T1000 (cell line): ENCODE measurements around the gene RAD52.

Source experiments
- DNase-seq: peaks from one replicate; lab custom pipeline; 2025; ENCODE audit warnings: mixed read lengths; lab: John Stamatoyannopoulos, UW

Gene RAD52

DNA sequence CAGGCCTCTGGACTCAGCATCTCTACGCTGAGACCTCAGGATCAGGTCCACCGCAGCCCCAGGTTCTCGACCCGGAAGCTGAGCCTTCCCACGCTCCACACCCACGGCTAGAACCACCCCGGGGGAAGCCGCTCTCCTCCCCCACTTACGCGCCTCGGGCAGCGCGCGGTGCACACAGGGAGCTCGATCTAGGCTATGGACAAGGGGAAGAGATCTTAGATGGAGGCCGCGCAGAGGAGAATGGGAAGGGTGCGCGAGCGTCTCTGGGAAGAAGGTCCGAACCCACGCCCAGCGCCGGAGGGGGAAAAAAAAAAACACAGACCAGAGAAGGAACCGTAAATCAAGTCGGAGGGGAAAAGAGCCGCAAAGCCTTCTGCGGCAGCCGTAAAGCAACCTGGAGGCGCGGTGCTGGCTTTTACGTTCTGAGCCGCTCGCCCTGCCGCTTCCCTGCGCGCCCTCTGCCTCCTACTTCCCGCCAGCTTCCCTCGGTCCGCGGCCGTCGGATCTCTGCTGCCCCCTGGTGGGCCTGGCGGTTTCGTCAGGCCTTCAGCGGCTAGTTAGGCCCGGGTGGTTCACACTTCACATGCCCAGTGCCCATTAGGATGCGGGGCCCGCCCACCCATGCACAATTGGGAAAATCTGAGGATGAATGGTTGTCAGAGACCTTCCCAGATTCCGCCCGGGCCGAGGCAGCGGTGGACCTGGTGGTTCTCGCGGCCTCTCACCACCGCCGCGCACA lies at the start of gene RAD52:
TSS of gene RAD52 (minus strand) at position 242 of the 739 bp plus-strand sequence. CDS start 16,636 bp downstream, outside the sequence.
- DNase-seq = peak; percentile 96

DNA sequence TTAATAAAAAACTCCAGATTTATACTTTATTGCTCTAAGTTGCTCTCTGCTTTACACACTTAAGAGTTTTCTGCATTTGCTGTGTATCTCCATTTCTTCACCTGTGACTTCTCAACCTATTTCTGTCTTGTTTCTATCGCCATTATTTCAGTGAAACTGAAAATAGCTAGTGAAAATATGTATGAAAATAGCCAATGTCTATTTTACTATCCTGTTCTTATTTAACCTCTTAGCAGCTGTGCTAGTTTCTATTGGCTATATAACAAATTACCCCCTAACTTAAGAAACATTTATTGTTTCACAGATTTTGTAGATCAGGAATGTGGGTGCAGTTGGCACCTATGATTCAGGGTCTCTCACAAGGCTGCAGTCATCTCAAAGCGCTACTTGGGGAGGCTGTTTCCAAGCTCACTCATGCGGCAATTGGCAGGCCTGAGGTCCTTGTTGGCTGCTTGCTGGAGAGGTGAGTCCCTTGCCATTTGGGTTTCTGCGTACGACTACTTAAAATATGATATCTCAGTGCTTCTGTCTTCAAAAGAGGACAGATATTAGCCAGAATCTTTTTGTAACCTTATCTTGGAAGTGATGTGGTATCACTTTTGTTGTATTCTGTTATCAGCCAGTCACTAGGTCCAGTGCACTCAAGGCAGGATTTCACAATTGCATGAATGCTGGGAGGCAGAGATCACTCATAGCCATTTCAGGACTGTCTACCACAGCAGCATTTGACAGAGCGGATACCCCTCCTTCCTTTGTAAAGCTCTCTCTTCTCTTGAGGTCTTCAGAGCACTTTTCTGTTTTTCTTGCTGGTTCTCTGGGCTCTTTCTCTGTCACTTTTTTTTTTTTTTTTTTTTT lies 48.8 kb upstream of the RAD52 start:
- DNase-seq = no peak

DNA sequence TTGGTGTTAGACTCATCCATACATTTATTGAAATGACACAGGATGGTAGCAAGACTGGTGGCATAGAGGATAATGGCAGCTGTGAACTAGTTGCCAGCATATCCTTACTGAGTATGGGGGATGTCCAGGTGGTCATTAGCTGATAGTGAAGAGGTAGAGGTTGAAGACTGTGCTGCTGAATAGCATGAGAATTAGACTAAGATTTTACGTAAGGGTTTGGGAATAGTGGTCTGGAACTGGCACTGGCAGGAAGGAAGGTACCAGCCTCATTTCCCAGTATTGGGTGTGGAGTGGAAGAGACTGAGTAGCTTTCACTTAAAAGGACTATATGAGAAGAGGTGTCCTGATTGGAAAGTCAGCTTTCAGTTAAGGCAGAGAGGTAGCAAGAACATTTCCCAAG lies 48.0 kb upstream of the RAD52 start:
- no peak for DNase-seq

DNA sequence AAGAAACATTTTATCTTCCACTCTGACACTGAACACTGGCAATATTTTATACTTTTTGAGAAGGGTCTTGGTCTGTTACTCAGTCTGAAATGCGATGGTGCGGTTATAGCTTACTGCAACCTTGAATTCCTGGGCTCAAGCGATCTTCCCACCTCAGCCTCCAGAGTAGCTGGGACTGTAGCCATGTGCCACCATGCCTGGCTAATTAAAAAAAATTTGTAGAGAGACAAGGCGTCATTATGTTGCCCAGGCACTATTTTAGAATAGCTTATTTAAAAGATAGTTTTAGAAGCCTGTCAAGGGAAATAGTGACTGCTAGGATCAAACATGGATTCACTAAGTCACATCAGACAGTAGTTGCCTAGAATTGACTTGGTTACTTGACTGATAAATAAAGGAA lies 47.4 kb upstream of the RAD52 start:
- DNase-seq = no peak

DNA sequence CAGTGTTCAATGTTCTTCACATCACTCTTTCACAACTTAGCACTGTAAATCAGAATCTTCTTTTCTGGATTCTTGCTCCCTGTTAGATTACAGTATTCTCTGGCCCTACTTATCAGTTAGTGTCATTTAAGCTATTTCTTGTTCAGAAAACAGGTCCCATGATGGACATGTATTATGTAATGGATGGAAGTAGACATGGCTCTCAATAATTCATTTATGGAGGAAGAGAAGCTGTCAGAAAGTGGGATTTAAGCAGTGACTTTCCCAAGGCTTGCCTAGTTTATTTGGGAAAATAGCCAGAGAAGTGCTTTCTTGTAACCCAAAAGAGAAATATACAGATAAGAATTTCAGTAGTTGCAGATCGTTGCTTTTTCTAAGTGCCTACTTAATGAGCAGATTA lies 43.2 kb upstream of the RAD52 start:
- no peak for DNase-seq

DNA sequence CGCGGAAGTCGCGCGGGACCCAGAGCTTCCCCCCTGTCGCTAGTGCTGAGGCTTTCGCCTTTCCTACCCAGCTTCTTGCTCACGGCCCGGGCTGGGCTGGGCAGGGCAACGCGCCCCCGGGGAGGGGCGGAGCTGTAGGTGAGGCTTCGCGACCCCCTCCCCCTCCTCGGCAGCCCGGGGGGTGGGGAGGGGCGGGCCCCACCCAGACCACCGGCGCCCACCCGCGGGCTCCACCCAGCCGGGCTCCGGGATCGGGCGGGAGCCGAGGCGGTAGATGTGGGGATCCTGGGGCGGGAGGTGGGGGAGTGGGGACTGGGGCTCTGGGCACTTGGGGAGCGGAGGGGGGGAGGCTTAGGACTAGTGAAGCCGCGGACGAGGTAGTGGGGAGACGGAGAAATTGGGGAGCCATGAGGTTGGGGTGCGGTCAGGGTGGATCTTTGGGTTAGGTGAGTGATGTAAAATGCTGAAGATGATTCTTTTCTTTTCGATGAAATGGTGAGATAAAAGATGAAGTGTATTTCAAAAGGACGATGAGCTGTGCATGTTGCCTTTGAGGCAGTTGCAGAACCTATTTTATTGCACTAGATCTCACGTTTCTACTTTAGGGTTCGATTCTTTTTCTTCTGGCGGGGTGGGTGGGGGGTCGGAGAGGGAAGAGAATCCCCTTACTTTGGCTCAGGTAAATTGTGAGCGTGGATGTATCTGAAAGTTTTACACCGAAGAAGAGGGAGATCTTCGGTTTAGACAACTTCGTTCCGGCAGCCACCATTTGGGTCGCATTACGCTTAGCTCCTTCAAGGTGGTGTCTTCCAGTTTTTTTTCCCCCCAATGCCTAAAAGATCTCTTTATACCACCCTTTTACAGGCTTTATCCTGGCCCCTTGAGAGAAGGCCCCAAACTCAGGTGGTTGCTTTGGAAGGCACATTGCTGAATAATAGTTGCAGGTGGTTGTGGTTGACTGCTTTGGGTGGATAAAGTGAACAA lies 42.1 kb upstream of the RAD52 start:
- DNase-seq = no peak

DNA sequence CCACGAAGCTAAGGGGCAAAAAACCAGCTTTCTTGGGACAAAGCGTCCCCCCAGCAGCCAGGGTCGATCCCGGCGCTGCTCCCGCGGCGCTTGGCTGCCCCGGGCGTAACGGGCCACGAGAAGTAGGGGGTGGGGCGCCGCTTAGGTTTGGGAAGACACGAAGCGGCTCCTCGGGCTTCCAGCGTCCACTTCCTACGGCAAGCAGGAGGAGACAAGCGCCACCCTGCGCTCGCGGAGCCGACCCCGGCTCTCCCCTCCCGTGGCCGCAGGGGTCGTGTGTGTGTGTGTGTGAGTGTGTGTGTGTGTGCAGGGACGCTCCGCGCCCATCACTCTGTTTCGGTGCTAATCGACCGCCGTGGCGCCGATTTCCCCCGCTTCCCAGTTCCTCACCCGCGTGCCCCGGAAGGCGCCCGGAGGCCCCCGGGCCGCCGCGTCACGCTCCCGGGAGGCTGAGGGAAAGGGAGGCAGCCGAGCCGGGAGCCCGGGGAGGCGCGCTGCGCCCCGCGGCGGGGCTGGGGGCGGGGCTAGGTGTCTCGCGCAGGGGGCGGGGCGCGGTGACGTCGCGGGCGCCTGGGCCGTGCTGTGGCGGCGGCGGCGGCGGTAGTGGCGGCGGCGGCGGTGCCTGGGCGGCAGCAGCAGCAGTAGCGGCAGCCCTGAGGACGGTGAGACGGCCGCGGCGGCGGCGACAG lies 41.3 kb upstream of the RAD52 start, which contains the start of gene ERC1:
TSS of gene ERC1 (plus strand) at position 563 of the 689 bp plus-strand sequence. CDS start 36,681 bp downstream, outside the sequence.
- peak; percentile 82 for DNase-seq

DNA sequence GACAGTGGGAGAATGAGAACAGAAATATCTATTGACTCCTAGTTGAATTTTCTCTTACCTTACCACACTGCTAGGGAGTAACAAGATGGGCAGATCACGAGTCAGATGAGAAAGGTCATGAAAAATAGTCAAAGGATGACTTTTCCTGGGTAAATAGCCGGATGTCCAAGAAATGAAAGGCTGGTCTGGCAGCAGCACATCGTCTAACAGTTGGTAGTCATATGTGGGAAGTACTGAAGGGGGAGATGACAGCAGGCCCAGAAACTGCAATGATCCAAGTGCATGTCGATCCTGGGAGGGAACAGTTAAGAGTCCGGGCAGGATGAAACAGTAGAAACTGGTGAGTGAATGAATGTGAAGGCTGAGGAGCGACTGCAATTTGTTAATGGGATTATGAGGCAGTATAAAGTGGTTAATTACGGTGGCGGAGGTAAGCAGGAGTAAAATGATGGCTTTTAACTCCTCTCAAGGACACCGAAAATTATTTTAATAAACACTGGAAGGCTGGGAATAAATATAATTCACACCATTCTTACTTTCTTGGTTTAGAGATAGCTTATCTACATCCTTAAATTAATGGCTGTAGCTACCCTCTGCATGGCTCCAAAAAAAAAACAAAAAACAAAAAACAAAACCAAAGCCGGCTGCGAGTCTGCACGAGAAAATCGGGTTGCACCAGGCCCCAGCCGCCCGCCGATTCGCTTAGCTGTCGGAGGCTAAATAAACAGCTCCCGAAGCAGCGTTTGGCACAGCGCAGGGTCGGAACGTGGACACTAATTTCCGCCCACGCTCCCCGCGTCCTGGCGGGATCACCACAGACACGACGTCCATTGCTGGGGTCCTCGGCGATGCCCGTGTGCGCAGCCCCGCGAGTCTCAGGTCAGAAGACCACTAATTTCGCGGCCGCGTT lies 40.5 kb upstream of the RAD52 start:
- no peak for DNase-seq

DNA sequence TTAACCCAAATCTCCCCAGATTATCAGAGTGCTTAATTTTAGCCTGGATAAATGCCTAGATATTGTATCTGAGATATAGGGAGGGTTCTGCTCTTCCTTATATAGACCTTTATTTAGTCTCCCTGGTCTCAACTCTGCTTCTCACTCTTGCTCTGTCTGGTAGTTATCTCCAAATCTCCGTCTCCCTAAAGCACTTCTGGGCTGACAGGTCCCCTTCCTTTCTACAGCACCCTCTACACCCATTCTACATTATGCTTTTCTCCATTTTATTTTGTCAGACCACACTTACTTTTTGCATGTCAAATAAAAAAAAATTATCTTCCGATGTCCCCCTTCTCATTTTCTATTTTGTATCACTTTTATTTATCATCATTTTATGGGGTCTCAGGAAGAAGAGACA lies 39.6 kb upstream of the RAD52 start:
- DNase-seq = no peak

DNA sequence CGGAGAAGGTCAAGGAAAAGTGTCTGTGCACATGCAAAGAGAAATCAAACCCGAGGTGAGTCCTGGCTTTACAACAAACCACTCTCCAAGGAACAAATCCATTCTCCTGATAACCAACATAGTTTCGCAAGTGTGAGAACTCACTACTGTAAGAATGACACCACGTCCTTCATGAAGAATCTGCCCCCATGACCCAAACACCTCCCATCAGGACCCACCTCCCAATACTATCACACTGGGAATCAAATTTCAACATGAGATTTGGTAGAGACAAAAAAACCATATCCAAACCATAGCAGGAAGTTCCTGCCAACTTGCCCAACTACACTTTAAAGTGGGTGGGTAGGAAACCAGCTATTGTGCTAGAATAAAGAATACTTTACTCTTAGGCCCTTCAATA lies 39.2 kb upstream of the RAD52 start:
- DNase-seq = no peak

DNA sequence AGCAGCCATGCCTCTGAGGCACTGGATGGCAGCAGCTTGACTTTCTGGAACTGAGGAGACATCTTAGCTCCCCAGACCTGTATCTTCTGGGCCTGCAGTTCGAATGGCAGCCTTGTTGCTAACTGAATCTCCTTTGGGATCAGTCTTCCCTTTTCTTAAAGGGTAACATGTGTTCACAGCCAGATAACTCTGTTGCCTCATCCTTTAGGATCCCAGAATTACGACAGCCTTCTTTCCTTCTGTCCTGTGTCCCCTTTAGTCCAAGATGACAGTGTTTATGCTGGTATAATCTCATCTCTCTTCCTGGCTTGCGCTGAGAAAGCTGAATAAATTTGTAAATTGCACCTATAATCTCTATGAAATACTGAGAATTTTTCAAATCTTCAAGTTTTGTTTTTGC lies 32.5 kb upstream of the RAD52 start:
- DNase-seq = no peak

DNA sequence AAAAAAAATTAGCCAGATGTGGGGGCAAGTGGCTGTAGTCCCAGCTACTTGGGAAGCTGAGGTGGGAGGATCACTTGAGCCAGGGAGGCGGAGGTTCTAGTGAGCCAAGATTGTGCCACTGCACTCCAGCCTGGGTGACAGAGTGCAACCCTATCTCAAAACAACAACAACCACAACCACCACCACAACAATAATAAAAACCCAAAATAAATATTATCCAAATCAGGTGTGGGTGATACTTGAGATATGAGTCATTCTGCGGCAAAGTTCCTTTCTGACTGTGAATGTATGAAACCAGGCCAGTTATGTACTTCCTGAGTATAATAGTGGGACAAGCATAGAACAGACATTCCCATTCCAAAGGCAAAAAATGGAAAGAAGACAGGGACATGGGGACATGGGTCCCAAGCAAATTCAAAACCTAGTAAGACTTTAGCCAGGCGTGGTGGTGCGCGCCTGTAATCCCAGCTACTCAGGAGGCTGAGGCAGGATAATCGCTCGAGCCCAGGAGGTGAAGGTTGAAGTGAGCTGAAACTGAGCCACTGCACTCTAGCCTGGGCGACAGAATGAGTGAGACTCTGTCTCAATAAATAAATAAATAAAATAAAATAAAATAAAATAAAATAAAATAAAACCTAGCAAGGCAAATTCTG lies 31.8 kb upstream of the RAD52 start:
- no peak for DNase-seq

DNA sequence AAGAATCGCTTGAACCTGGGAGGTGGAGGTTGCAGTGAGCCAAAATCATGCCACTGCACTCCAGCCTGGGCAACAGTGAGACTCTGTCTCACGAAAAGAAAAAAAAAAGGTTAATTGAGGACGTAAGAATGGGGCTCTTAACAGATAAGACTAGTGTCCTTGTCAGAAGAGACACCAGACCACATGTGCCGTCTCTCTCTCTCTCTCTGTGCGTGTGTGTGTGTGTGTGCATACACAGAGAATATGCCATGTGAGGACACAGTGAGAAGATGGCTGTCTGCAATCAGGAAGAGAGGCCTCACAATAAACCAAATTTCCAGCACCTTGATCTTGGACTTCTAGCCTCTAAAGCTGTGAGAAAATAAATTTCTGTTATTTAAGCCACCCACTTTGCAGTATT lies 29.9 kb upstream of the RAD52 start:
- DNase-seq = no peak

DNA sequence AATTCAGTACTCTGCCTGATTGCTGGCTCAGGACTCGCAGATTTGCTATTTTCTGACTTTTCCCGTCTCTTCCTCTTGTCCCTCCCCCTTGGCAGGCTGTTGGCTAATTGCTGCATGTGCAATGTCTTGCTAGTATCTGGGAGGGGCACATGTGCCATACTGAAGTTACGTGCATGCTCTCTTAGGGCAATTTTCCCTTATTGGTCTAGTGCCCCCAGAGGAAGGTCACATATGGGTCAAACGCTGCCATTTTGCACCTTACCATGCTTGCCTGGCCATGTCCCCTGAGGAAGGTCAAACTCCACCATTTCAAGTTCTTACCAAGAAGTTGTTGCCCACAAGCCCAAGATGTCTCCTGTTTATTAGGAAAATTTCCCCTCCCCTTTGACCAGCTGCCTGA lies 27.7 kb upstream of the RAD52 start:
- no peak for DNase-seq

DNA sequence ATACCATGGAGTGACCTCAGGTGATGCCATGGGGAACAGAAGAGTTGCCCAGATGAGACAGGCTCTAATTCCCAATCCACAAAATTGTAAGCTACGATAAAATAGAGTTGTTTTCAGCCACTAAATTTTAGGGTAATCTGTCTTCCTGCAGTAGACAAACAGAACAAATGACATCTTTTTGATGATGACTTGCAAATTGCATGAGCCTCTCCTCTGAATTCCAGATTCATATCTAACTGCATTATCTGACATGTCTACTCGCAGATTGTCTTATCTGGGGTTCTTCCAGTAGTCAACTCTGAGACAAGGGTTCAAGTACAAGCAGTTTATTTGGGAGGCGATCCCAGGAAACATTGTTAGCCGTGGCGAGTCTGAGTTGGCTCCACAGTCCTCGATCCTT lies 27.1 kb upstream of the RAD52 start:
- DNase-seq = no peak

DNA sequence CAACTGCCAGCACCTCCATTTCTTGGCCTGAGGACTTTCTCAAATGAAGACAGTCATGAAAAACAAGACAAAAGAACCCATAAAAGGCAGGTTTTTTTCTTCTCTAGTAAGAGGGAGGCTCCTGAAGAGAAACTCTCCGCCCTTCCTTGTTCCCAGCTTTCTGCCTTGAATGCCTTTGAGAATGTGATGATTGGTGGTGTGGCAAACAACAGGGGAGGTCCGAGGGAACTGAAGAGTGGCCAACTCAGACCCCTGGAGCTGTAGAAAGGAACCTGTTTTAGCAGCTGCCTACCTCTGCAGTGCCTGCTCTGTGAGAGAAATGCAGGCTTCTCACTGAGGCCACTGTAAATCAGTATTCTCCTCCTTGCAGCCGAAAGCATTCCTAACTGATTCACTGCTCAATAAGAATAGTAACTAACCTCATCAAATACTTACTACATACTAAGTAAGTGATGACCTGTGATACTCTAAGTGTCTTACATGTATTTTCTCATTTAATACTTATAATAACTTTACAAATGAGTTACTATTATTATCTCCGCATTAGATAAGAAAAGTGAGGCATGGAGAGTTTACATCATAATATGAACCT lies 24.9 kb upstream of the RAD52 start:
- no peak for DNase-seq

DNA sequence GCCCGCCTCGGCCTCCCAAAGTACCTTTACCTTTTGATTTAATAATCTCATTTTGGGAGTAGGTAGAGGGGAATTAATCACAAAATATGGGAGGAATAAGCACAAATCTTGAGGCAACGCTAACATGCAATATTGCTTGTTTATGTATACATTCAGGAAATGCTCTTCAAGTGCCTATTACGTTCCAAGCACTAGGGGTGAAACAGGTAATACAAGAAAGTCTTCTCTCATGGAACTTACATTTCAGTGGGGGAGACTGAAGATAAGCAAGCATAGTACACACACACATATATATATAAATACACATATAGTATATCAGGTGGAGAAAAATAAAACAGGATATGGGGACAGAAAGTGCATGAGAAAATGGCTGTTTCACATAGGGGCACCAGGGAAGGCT lies 22.5 kb upstream of the RAD52 start:
- DNase-seq = no peak

DNA sequence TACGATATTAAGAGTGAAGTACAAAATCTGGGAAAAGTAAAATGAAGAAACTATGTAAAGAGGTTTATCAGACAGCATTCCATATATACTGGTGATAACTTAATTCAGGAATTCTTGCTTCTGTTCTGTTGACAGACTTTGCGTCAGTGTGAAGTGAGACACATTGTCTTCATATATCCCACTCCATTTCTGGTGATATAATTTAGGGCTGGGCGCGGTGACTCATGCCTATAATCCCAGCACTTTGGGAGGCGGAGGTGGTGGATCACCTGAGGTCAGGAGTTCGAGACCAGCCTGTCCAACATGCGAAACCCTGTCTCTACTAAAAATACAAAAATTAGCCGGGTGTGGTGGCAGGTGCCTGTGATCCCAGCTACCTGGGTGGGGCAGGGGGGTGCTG lies 20.3 kb upstream of the RAD52 start:
- no peak for DNase-seq

DNA sequence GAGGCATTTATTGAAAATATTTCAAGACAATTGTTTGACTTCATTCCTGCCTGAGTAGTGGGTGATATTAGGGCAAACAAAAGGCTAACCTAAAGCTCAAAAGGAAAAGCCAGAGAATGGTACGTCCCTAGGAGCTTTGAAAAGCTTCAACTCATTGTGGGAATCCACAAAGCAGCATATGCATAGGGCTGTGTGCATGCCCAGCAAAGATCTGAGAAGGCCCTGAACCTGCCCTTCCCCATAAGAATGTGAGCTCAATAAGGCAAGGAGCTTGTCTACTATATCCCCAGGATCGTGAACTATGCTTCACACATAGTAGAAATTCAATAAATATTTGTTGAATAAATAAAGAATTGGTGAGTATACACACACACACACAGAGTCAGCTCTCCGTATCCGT lies 19.1 kb upstream of the RAD52 start:
- no peak for DNase-seq
